ENCODE data around the gene LTO1.

DNA sequence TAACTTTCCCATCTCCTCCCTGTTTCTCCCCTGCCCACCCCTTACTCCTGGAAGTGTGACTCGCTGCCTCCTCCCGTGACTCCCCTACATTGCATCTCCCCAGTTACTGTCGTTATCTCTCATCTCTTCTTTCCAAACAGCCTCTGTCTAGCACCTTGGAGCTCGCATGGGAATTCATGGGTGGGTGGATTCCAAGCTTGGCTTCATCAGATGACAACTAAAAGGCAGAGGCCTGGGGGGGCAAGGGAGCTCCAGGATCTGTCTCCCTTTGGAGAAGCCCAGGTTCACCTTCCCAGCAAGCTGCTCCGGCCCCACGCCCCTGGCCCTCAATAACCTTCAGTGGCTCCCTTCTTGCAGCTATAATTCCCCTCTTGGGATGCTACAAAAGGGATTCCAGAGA, 41.1 kb downstream of the LTO1 start:
- TF ChIP-seq POLR2A (IDR thresholded peaks at IDR 0.05; ENCODE audit: low read length), result no peak
- TF ChIP-seq GATA1 (IDR thresholded peaks at IDR 0.05; ENCODE audit: low read depth, low read length), result no peak

All from erythroblast (primary cell).